Inflammatory macrophage (primary cell): ENCODE measurements around the gene KRT82.

Experiments
- DNase-seq, 2 donors: peaks; one replicate each; pipeline ENCODE4 v3.0.0-alpha.2; 2020 to 2022

KRT82 gene

GRCh38 chr12:52382854-52383253, 23.3 kb downstream of the KRT82 start:
- DNase-seq = no peak

GRCh38 chr12:52381206-52381605, 24.9 kb downstream of the KRT82 start:
- DNase-seq = no peak

DNA sequence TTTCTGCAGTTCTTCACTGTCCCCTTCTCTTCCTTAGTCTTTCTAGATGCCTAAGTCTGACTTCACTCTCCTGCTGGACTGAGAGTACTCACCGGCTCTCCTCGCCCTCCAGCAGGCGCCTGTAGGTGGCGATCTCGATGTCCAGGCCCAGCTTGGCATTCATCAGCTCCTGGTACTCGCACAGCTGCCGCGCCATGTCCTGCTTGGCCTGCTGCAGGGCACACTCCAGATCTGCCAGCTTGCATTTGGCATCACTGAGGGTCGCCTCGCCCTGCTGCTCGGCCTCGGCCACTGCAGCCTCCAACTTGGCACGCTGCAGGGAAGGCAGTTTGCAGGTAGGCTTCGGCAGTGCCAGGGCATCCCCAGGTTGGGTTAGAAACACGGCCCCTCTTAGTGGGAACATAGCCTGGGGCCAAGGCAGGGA, 25.9 kb downstream of the KRT82 start:
- peak; percentile 11 to 38 for DNase-seq

DNA sequence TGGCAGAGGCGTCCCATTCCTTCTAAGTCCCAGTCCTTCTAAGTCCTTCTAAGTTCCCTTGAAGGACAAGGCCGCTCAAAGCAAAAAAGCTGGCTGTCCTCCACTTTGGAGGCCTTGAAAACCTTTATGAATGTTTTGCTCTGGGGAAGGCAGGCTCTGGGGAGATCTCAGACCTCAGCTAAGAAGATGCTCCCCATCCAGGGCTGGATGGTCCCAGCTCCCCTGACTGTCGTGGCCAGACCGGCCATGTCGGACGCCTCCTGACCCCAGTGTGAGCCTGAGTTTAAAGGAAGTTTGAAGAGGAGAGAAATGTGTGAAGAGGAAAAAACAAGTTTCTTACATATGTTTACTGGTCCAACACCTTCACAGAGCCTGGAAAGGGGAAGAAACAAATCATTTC, 26.6 kb downstream of the KRT82 start:
- no peak for DNase-seq

- no peak for DNase-seq
Observed at GRCh38 chr12:52378091-52378490, 28.0 kb downstream of the KRT82 start.

GRCh38 chr12:52377266-52377665, 28.9 kb downstream of the KRT82 start:
- DNase-seq = no peak

DNA sequence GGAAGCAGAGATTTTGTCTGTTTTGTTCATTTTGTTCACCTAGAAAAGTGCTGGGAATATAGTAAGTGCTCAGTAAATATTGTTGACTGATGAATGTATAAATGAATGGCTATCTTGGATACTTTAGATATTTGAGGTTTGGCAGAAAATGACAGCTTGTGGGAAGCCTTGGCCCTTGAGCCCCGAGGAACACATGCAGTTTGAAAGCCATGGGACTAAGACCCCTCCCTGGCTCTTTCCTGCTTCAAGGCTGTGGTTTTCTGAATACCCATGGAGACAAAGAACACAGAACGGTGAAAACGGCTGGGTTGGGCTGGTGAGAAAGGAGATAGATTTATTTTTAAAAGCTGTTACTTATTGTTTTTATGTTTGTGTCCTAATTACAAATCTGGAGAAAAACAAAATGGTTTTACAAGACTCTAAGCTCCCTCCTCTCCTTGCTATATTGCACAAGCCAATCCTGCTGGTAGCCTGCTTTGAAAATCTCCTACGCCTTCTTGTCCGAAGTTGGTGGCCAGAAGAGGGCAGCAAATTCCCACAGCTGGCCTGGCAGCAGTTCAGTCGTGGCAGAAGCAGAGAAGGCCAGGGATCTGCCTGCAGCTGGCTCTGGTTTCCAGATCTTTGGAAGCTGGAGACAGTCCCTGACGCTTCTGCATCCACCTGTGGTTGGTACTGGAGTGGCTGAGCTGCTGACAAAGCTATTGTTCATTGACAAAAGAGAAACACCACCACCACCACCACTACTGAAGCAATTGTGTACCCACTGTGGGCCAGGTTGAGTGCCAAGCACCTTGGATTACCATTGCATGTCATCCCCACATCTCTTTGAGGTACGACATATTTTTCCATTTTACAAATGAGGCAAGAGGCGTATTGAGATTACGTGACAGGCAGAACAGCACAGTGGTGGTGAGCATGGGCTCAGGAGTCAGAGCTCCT, 33.6 kb downstream of the KRT82 start:
- peak; percentile 76 to 88 for DNase-seq

GRCh38 chr12:52371716-52372115, 34.4 kb downstream of the KRT82 start:
- DNase-seq = no peak

GRCh38 chr12:52370926-52371608, 35.1 kb downstream of the KRT82 start:
- no peak for DNase-seq

GRCh38 chr12:52369809-52370208, 36.3 kb downstream of the KRT82 start:
- no peak for DNase-seq

DNA sequence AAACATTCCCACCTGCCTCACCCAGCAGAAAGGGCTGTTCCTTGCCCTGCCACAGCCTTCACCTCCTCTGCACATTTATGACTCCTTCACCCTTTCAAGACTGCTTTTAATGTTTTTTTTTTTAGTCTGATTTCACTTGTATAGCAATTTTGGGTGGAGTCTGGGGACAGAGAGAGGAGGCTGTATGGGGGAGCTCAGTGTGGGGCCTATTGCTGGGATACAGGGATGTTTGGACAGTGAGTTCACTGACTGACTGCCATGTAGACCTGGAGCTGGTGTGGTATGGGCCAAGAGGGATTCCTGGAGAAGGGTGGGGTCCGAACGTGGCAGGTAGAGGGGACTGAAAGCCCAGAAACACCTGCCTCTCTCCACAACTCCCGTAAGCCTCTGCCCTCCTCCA, 36.9 kb downstream of the KRT82 start:
- no peak for DNase-seq

GRCh38 chr12:52368508-52368907, 37.6 kb downstream of the KRT82 start:
- no peak for DNase-seq

DNA sequence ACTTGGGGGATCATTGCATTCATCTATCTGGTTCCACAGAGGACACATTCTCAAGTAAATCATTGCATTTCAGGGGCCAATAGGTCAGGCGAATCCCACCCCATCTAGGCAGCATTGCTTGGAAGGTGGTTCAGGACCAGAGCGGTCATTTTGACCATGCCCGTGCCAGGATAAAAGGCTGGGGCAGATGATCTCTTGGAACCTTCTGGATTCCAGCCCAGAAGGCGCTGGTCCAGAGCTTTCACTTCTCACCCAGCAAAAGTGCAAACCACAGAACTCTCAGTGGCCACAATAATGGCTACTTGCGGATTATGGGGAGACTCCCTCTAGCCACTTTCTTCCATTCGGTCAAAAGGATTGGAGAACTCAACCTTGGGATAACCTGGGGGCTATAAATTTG, 38.3 kb downstream of the KRT82 start:
- no peak for DNase-seq

GRCh38 chr12:52366738-52367485, 39.2 kb downstream of the KRT82 start, which contains the start of gene KRT85:
TSS of gene KRT85 (minus strand) at chr12:52367481. CDS start at chr12:52367405, 76 bp downstream.
- DNase-seq = no peak

- DNase-seq = no peak
Observed at GRCh38 chr12:52364901-52365489, 41.1 kb downstream of the KRT82 start.

DNA sequence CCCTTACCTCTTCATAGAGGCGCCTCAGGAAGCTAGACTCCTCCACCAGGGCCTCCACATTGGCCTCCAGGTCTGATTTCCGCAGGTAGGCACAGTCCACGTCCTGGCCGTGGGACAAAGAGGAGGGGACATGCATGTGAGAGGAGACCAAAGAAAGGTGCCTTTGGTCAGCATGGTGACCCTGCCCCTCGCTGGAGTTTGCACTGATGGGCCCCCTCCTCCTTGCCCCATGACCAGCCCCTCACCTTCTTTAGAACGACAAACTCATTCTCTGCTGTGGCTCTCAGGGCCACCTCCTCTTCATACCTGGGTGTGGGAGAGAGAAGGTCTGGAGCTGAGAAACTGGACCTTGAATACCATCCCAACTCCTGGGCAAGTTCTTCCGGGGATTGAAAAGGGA, 42.1 kb downstream of the KRT82 start:
- no peak for DNase-seq

DNA sequence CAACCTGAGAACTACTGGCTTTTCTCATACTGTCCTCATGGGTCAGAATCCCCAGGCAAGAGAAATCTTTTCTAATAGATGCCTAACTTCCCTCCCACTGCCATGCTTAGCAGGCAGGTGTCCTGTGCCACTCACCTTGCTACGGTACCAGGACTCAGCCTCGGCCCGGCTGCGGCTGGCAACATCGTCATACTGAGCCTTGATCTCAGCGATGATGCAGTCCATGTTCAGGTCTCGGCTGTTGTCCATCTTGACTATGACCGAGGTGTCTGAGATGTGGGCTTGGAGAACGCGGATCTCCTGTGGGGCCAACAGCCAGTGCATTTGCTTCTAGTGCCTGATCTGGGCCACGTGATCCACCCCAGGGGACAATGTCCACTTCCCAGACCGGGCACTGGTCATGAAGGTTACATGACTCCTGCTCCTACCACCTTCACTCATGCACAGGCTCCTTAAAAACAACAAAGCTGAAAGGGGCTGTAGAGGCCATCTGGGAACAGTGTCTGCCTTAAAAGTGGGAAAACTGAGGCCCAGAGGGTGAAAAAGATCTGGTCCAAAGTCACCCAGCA, 42.9 kb downstream of the KRT82 start:
- no peak for DNase-seq

- no peak for DNase-seq
Observed at GRCh38 chr12:52362118-52362726, 43.9 kb downstream of the KRT82 start.

- no peak for DNase-seq
Observed at GRCh38 chr12:52361553-52361952, 44.6 kb downstream of the KRT82 start.

DNA sequence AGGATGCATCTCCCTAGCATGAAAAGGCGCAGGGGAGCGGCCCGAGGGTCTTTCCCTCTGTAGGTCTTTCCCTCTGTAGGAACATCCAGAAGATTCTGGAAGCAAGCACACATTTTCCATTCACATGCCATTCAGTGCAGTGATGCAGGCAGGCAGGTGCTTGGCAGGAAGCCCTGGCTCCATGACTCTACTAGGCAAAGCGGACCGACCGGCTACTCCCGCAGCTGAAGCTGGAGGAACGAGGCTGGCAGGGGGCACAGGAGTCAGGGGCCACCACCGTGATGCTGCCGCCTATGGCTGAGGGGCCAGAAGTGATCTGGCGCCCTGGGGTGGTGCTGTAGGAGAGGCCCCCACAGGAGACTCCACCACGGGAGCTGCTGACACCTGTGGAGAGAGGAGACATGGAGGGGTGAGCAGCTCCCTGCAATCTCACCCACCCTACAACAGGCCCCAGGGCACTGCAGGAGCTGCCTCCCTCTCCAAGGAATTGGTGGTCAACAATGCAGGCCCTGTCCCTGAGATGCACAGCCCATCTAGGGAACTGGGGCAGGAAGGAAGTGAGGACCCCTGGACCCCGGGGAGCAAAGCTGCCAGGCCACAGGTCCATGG, 45.4 kb downstream of the KRT82 start:
- DNase-seq = no peak

GRCh38 chr12:52360106-52360662, 46.0 kb downstream of the KRT82 start:
- no peak for DNase-seq
